GM13977 (cell line): Measurements from ENCODE around the gene PKNOX2.

ENCODE experiments used
- DNase-seq: peaks from one replicate; pipeline ENCODE4 v3.0.0; 2012; ENCODE audit warnings: low spot score
- in situ Hi-C: fragments of 300-500 bp; cut with MboI; formaldehyde crosslinking; loops from one replicate; pipeline ENCODE4 v1.12.0; 2022; ENCODE audit warnings: low sequenced_read_pairs, low pct_unique_long_range_greater_than_20kb, mixed read lengths, inconsistent platforms; ENCODE audit not compliant: unreplicated experiment
- TF ChIP-seq, protein P1 (sequence below): IDR thresholded peaks from 2 replicates; pipeline ENCODE4 v1.5.1; 2012; ENCODE audit warnings: mild to moderate bottlenecking, control low read depth; ENCODE audit not compliant: insufficient read depth; ENCODE audit errors: extremely low read depth, missing control alignments

PKNOX2 gene

GRCh38 chr11:125250318-125251213, 86.0 kb downstream of the PKNOX2 start:
- TF ChIP-seq, protein P1, sequence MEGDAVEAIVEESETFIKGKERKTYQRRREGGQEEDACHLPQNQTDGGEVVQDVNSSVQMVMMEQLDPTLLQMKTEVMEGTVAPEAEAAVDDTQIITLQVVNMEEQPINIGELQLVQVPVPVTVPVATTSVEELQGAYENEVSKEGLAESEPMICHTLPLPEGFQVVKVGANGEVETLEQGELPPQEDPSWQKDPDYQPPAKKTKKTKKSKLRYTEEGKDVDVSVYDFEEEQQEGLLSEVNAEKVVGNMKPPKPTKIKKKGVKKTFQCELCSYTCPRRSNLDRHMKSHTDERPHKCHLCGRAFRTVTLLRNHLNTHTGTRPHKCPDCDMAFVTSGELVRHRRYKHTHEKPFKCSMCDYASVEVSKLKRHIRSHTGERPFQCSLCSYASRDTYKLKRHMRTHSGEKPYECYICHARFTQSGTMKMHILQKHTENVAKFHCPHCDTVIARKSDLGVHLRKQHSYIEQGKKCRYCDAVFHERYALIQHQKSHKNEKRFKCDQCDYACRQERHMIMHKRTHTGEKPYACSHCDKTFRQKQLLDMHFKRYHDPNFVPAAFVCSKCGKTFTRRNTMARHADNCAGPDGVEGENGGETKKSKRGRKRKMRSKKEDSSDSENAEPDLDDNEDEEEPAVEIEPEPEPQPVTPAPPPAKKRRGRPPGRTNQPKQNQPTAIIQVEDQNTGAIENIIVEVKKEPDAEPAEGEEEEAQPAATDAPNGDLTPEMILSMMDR: no peak
- DNase-seq: no peak
- in situ Hi-C loops: no loop called here

DNA sequence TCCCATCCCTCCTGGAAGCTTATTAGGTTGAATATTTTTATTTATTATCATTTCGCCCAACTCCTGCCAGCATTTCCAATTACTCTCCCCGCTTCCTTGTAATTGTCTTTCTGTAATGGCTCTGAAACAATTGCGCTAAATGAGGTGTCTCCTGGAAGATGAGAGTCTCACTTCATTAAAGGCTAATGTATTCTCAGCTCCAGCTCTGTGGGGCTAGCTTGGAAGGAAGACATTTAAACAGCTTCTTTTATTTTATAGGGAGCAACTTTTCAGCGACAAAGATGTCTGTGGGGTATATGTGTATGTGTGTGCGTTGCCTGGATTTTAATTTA, 86.6 kb downstream of the PKNOX2 start:
- in situ Hi-C loops: no loop called here
- TF ChIP-seq, protein P1: no peak
- no peak for DNase-seq

- in situ Hi-C loops: no loop called here
These were observed 87.4 kb downstream of the PKNOX2 start for GRCh38 chr11:125251956-125252355.

GRCh38 chr11:125253289-125253688, 88.7 kb downstream of the PKNOX2 start:
- no peak for DNase-seq
- TF ChIP-seq, protein P1: no peak
- in situ Hi-C loops: no loop called here

More at GRCh38 chr11:125251956-125252355, 87.4 kb downstream of the PKNOX2 start:
- no peak for DNase-seq
- TF ChIP-seq, protein P1: no peak

DNA sequence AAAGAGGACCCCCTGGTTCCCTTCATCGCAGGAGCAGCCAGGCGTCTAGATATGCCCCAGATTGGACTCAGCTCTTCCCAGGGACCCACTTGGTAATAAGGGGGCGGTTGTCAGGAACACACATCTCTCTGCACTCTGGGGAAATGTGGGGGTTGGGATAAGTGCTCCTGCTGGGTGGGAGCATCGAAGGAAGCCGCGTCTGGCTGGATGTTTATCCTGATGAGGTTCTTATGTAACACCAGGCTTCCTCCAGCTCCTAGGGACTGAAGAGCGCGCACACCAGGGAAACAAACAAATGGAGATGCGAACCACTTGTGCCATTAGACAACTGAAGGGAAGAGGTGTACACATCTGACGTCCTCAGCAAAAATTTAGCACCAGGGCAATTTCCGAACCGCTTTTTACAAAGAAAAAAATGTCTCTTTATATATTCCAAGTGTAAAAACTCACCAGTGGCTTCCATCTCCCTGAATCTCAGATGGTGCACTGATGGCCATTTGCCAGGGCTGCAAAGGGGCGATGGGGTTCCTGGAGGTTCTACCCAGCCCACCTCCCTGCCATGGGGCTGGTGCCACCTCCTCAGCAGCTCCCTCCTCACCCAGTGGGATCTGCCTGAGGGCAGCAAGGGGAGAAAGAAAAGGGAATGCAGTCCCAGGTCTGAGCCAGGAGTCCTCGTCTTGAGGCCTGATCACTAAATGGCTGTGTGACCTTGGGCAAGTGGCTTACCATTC, 89.4 kb downstream of the PKNOX2 start:
- DNase-seq: no peak
- TF ChIP-seq, protein P1: no peak
- in situ Hi-C loops: no loop called here

GRCh38 chr11:125256541-125257189, 92.1 kb downstream of the PKNOX2 start:
- no peak for DNase-seq
- TF ChIP-seq, protein P1: no peak
- in situ Hi-C loops: no loop called here
